Transverse colon (tissue), 4 donors: Measurements from ENCODE around the gene PHACTR4.

Source experiments
- CTCF ChIP-seq, 5 experiments: fragments of 200-600 bp in 3 of 5; fragments of 450-650 bp in 2 of 5; sonication (generic) in 3 of 5; IDR thresholded peaks; 1 replicate in 2 of 5; 2 replicates in 3 of 5; pipeline ENCODE4 v1.5.1; 2016 to 2017; ENCODE audit warnings: antibody characterized with exemption in 5 of 5, inconsistent platforms in 3 of 5, mild to moderate bottlenecking in 2 of 5, moderate library complexity in 1 of 5
- EP300 ChIP-seq: sonication (generic); formaldehyde crosslinking; IDR thresholded peaks from one replicate; pipeline ENCODE4 v1.6.1; 2017; ENCODE audit warnings: antibody characterized with exemption, low read depth
- POLR2A ChIP-seq: fragments of 450-650 bp; IDR thresholded peaks from one replicate; pipeline ENCODE4 v1.6.1; 2016; ENCODE audit warnings: antibody characterized with exemption, mild to moderate bottlenecking, moderate library complexity
- POLR2AphosphoS5 ChIP-seq, 3 donors: sonication (generic); formaldehyde crosslinking; IDR thresholded peaks; one replicate each; pipeline ENCODE4 v1.6.1; 2016; ENCODE audit warnings: antibody characterized with exemption in 3 of 3

- TF ChIP-seq CTCF (IDR thresholded peaks at IDR 0.05) (no peak), POLR2A (no peak), EP300 (no peak), POLR2AphosphoS5 (IDR thresholded peaks at IDR 0.05) (peak in 1 of 3 donors; percentile 19)
These were observed 140.2 kb downstream of the PHACTR4 start for GRCh38 chr1:28509705-28510272.
